NCI-H2081 treated with DMSO at 0.1 percent for 48 hours (cell line): ENCODE results near the gene CCNQ.

ENCODE experiments used
- DNase-seq: peaks from one replicate; lab custom pipeline; 2025; lab: John Stamatoyannopoulos, UW

Gene CCNQ

DNA sequence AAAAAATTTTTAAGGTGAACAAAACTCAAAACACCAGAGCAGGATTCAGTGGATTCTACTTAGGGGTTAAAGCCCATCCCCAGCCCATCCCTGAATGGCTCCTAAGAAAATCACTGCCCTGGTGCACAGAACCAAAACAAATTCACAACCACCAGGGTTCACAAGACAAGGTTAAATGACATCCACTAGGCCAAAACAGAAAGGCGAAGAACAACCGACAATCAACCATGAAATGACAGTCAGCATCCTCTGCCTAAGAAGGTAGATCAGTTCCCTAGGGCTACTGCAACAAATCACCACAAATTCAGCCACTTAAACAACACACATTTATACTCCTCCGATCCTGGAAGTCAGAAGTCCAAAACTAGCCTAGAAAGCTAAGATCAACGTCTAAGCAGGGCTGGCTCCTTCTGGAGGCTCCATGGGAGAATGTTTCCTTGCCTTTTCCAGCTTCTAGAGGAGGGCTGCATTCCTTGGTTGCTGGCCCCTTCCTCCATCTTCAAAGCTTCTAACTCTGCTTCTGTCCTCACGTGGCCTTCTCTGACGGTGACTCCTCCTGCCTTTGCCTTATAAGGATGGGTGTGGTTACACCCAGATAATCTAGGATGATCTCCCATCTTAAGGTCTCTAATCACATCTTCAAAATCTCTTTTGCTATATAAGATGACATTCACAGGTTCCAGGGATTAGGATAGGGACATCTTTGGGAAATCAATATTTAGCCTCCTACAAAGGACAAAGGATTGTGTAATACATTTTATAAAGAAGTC lies 1.8 kb downstream of the CCNQ start:
- no peak for DNase-seq

DNA sequence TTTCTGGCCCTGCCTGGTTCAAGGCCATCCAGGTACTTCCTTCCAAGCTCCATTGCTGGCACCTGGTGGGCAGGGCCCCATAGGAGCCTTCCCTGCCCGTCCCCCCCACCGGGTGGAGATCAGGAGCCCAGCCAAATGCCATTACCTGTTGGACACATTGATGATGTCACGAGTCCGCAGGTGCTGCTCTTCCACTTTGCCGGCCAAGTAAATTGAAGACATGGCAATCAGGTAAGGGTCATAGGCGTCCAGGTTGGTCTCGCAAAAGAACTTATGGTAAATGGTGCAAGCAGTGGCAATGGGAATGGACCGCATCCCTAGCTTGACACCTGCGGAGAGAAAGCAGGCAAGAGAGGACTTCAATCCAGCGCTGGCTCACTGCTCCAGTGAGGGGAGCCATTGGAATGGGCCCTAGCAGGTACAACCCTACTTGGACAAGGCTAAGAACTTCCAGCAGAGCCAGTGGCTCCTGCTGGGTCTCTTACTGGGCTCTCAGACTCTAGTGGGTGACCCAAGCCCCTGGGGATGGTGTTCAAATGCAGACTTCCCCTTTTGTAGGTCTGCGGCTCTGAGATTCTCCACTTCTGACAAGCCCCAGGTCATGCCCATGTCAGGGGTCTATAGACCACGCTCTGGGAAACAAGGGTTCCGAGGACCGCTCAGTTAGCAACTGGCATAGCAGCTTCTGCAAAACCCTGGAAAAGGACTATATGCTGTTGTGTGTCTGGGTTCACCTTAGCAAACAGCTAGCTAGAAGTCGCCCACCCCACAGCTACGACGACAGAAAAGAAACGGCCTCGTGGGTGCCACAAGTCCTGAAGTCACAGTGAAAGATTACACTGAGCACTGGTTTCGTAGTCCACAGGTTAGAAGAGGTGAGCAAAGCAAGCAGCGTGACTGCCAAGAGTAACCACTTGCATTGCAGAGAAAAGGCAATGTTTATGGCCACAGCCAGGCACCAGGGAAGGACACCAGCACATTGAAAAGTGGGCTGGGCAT lies 2.8 kb downstream of the CCNQ start:
- no peak for DNase-seq

DNA sequence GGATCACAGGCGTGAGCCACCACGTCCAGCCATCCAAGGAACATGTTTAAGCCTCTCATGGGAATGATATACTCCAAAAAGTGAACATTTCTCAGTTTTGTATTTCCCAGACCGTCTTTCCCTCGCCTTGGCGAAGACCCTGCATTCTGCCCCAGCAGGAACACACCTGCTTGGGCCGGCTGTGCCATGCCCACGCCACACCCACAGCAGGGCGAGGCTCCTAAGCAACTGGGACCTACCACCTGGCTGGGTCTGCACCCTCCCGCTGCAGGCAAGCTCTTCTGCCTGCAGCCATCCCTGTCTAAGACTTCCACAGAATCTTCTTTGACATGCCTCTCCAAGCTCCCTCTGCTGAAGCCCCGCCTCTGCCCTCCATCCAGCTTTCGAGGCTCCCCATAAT lies 3.6 kb downstream of the CCNQ start:
- no peak for DNase-seq

DNA sequence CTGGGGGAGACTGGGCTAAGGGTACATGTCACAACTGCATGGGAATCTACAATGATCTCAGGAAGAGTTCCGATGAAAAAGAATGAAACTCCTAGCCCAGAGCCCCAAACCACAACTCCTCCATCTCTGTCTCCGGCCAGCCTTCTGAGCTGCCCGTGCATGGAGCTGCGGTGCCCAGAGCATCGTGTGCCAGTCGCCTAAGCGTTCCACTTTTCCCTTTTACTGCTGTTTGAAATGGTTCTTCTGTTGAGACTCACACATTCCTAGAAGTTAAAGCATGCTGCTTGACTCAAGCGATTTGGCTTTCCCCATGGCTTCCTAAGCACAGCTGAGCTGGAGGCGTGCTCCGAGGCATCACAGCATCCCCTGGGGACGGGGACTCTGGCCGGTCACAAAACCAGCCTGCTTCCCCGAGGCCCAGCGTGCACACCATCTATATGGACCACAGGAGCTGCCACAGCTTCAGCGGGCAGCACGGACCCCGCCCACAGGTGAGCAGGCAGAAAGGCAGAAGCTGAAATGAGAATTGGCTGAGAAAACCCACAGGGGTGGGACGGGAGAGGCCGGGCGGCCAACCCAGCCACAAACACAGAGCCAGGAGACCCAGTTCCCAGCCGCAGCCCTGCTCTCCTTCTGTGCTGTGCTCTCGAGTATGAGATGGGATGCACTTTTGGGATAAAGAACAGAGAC lies 5.0 kb downstream of the CCNQ start:
- DNase-seq: no peak

DNA sequence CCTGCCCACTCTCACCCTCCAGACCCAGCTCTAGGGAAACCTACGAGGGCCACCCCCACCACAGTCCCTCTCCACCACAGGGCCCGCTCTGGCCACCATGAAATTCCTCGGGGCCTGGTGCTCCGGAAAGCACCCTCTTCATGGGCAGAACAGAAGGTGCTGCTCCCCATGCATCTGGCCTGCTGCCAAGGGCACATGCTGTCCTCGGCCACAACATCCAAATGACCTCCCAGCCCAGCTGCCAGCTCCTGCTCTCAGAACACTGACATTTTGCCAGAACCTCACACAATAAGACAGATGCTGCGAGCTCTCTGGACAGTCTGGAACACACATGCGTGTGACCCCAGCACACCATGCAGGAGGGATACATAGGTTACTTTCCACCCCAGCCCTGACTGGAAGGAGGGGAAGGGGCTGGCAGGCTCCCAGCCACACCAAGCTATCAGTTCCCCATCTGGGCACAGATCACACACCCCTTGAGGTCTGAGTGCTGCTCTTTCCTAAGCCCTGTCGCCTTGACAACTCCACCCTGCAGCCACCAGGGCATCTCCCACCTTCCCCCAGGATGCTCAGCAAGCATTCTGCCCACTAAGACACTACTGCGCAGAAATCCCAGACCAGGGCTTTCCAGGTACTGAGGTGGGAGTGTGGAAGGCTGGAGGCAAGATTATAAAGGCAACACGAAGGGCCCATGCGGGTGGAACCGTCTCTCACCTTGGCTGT lies 5.8 kb downstream of the CCNQ start:
- no peak for DNase-seq

DNA sequence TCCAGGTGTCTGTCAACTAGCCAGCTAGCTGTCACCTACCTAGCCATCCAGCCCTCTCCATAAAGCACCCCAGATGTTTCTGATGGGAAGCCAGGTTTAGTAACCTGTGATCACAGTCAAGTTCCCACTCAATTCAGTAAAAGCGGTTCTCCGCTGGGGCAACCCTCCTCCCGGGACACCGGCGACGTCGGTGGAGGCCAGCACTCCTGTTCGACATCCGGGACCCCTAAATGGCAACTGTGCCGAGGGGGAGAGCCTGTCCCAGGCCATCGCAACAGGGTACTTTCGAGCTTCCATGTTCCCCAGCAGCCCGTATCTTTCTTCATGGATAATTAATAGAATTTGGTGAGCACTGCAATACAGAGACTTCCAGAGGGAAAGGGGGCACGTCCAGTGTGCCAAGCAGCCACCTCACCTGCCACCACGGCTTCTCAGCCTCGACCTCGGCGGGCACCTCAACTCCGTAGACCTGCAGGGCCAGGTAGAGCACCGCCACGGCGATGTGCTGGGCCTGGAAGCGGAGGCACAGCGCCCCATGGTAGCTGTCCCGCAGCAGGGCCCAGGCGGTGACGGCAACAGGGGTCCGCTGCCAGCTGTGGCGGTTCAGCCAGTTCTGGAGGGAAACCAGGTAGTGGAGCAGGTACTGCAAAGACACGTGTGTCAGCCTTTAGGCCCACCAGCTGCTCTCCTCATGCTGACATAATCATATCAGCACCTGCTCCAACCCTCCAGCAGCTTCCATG lies 6.7 kb downstream of the CCNQ start:
- no peak for DNase-seq

DNA sequence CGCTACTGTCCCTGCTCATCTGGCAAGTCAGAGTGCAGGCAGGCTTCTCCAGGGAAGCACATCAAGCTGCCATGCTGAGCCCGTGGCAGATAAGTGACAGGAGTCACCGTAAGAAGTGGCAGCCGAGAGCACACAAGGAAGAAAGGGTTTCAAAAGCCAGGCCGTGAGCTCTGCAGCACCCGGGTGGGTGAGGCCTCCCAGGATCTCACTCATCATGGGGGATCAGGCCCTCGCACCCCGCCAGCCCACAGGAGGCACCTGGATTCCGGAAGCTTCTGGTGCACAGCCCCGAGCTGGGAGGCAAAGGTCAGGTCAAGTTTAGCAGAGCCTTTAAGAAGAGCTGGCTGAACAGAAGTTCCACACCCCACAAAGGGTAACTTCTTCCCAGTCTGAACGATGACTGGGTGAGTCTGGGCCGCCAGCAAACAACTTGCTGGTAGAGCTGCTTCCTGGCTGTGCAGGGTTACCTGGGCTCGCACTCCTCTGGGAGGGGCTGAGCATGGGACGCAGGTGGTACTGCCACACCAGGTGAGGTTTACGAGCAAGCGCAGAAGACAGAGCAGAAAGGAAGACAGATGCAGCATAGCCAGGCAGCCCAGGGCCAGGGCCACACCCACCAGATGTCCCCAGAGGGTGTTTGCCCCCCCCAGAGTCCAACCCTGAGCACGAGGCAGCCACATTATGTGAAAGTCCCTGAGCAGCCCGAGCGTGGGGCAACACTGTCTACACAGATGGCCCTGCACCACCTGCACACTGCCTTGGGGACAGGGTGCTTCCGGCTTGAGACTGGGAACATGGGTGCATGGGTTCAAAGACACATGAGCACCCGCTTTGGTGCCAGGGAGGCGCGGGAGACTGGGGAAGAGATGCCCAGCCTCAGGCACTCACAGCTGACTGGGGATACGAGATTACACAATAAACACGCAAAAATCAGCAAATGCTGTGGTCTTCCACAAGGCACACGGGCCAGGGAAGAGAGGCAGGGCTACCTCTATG lies 7.7 kb downstream of the CCNQ start:
- no peak for DNase-seq

DNA sequence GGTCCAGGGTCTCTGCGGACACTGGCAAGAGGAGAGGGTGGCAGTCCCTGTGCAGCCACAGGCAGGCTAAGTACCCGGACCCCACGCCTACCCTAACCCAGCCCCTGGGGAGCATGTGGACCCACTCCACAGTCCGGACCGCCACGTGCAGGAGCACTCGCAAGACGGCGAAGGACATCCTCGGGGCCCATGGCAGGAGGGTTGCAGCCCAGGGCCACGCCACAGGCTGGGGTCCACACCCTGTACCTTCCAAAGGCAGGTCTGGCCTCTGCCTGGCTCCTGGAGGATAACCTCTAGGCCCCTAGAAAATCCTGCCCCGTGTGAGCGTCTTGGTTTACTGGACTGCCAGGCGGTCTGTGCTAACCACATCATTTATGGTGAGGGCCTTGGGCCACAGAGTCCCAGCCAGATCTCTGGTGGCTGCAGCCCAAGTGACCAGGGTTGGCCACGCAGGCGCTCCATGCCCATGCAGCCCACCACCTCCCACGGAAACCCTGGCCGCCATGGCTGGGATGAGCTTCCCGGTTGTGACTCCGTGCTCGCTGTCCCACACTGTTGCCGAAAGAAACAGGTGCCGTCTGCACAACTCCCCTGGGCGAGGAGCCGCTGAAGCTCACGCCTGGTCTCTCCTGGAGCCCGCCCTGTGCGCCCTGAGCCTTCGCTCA lies 10.0 kb downstream of the CCNQ start:
- no peak for DNase-seq

DNA sequence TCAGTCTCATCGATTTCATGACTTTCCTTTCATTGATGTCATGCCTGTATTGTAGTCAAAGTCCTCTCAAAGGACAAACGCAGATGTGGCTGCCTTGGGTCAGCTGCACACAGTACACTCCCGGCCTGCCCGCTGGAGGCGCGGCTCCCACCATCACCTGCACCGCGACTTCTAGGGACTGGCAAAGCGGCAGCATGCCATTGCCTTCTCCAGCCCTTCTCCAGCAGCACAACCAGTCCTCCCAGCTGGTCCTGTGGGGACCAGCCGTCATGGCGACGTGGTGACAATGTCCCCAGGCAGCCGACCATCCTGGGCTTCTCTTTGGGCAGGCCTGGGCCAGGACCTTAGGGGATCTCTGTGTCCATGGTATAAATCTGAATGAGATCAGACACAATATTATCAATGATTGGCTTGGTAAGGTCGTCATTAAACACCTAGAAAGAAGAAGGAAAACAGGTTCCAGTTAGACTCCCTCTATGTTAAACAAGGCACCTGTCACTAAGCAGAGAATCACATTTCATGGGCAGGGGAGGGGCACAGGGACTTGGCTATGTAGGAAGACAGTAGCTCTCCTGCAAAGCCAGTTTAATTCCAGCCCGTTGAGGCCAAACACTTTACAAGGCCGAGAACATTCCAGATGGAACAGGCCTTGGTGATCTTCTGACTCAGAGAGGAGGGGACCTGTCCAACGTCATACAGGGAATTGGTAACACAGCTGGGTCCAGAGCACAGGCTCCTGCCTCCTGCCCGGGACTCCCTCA lies 10.7 kb downstream of the CCNQ start:
- no peak for DNase-seq

DNA sequence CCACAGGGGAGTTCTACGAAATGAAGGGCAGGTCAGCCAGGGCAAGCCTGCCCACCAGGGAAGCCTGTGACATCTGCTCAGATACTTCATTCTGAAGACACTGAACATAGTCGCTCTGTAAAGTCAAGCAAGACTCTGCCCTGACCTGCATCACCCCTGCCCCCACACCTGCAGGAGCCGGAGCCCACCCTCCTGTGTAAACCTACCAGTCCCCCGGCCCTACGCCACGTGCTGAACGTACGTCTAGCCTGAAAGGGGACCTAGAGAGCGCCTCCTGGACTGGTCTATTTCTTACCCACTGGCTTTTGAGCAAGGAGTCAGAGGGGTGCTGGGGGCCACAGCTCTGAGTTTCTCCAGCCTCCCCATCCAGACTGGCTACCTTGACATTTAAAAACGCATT lies 11.6 kb downstream of the CCNQ start:
- no peak for DNase-seq

DNA sequence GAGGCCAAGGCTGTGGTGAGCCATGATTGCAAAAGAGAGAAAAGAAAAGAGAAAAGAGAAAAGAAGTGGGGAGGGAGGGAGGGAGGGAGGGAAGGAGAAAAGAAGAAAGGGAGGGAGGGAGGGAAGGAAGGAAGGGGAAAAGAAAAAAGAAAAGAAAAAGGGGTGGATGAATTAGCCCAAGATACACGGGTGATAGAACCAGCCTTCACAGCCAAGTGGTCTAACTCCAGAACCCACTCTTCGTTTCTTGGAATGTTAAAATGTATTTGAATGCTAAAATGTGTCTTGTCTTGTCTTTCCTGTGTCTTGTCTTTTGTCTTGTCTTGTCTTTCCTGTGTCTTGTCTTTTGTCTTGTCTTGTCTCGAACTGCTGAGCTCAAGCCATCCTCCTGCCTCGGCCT lies 13.1 kb downstream of the CCNQ start:
- no peak for DNase-seq

DNA sequence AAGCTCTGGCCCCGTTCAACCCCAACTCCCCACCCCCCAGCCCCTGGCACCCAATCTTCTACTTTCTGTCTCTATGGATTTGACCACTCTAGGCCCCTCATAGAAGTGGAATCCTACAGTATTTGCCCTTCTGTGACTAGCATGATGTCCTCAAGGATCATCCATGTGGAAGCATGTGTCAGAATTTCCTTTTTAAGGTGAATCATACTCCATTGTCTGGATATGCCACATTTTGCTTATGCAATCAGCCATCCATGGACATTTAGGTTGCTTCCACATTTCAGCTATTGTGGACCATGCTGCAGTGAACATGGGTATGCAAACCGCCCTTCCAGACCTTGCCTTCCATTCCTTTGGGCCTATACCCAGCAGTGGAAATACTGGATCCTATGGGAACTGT lies 15.5 kb downstream of the CCNQ start:
- no peak for DNase-seq

DNA sequence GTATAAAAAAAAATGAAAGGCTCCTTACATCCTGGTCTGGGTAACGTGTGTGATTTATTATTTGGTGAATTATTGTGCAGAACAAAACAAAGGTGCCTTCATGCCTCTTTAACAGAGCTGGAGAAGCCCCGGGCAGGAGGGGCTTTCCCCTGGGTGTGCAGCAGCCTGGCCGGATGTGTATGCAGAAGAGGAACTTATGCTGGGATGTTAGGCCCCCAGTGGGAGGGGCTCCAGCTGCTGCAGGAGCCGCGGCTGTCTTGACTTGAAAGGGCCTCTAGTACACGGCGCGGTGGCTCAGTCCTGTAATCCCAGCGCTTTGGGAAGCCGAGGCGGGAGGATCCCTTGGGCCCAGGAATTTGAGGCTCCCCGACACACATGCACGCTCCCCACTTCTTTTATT lies 16.0 kb downstream of the CCNQ start:
- DNase-seq: no peak

DNA sequence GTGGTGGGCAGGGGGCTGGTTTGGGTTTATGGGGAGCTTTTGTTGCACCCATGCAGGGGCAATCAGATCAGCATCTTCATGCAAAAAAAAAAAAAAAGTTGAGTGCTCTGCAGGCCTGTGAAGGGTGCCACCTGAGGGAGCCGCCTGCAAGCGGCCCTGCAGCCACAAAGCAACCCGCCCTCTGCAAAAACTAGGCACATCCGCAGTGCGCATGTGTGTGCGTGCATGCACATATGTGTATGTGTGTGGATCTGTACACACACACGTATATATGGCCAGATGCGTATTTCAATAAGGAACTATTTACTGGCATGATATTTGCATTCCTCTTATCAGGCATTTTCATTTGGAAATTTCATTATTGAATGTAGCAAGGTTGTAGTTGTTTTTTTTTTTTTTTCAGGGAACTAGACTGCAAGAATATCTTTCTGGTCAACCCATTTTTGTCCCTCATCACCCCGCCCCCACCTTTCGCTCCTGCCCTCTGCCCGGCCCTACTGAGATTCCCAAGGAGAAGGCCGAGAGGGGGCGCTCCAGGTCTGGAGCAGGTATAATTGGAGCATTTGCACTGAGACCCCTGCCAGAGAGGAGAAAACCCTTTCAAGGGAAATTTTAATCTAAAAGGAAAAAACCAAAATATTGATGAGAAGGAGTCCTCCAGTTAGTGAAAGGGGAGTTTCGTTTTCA lies 18.1 kb downstream of the CCNQ start:
- no peak for DNase-seq

DNA sequence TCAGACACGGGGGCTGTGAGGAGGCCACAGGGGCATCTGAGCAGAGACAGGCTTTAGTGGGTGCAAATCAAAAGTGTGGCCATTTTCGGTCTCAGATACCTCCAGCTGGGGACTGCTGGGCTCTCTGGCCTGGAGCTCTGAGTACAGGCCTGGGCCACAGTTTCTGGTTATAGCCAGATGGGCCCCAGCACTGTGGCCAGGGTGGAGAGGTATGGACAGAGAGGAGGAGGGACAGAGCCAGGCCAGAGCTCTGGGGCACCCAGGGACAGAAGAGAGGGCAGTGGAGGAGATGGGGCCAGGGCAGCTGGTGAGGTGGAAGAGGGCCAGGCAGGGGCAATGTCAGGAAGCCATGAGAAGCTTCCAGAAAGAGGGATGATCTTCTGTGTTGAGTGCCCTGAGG lies 20.1 kb downstream of the CCNQ start:
- DNase-seq: no peak

DNA sequence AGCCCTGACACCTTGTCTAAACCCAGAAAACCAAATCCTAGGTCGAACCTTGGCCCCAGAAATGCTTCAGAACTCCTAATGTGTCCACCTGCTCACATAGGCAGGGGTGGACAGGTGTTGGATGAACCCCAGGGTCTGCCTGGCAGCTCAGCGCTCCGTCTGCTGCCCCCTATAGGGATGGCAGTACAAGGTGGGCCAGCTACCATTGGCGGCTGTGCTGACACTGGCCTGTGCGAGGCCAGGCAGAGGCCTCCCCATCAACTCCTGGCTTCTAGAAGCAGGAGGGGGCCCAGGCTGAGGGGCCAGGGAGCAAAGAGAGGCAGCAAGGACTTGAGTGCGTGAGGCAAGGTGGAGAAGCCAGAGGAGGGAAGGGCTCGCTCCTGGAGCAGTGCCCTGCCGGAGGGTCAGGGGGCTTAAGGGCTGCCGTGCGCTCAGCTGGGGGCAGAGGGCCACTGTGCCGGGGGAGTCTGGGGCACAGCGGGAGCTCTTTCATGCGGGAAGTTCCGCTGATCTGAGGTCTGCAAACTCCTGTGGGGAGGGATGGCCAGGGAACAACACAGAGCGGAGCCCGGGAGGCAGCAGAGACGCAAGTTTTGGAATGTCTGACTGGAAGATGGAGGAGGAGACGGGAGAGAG lies 20.6 kb downstream of the CCNQ start:
- no peak for DNase-seq

DNA sequence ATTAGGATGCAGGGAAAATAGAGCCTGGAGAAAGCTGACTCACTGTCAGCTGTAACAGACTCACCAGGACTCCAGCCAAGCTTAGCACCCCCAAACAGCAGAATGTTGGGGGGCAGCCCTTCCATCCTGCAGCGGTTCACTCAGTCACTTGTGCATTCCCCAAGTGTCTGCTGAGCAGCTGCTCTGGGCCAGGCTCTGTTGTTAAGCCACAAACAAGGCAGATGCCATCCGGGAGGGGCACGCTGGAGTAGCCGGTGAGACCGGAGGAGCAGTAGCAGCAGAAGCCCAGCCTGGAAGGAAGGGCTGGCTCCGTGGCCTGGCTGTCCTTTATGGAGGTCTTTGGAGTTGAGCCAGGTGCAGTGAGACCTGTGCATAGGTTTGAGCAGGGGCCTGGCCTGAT lies 22.0 kb downstream of the CCNQ start:
- DNase-seq: no peak
